22Rv1 (cell line): ENCODE measurements around the gene NLK.
A peak's percentile ranks its signal among the peaks of the same experiment; 100 is the strongest.

Source experiments
- CTCF ChIP-seq: fragments of 450-650 bp; IDR thresholded peaks from 2 replicates; pipeline ENCODE4 v1.5.1; 2017; ENCODE audit warnings: mild to moderate bottlenecking
- ZFX ChIP-seq: fragments of 450-650 bp; IDR thresholded peaks from 2 replicates; pipeline ENCODE4 v1.6.1; 2017; ENCODE audit warnings: antibody characterized with exemption, borderline replicate concordance

DNA sequence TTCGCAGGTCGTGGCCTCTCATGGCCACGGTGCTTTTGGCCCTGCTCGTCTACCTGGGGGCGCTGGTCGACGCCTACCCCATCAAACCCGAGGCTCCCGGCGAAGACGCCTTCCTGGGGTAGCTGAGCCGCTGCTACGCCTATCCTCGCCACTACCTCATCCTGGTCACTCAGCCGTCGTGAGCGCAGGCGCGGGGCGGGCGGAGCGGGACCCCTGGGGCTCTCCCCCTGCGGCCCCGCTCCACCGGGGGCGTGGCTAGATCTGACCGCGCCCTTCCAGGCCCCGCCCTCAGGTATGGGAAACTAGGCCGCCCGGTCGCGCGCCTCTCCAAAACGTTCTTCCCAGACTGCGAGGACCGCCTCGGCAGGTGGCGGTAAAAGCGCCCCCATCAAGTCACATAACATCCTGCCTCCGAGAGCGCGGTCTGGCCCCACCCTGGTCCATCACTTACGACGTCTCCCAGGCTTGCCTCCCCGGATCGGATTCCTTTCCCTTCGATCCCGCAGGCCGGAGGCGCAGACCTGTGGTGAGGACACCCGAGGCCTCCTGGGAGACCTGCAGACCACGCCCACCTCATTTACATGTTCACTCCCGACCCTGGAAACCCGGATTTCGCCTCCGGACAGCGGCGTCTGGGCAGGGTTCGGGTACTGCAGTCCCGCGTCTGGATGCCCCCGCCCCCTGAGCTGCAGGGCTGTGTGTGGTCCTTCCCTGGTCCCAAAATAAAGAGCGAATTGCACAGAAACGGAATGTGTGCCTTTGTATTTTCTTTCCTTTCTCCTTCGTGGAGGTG, 185.0 kb downstream of the NLK start:
- TF ChIP-seq CTCF (peak; percentile 34; the same call in 1 of the 2 replicates), ZFX (no peak)
